Ovary (tissue), 9 donors: ENCODE measurements around the gene NIPA2. TPM values are rescaled to one million over a fixed set of nuclear protein-coding genes. Genes with fewer than 3 reads are reported as not detected.

Experiments used
- DNase-seq, 5 donors: peaks; one replicate each; pipeline ENCODE4 v3.0.0-alpha.2; 2019 to 2020
- H3K27ac ChIP-seq, 2 donors: fragments of 200-600 bp; one replicate each; pipeline versions ENCODE4 v1.5.1 to v1.8.0; 2019 to 2022
- H3K27me3 ChIP-seq: fragments of 200-600 bp; one replicate; pipeline ENCODE4 v1.8.0; 2022
- H3K36me3 ChIP-seq: fragments of 200-600 bp; sonication (generic); one replicate; pipeline ENCODE4 v1.5.1; 2019
- H3K4me1 ChIP-seq: one replicate; pipeline ENCODE4 v1.8.1; 2013; ENCODE audit warnings: mild to moderate bottlenecking, moderate library complexity; ENCODE audit not compliant: insufficient read depth
- H3K4me3 ChIP-seq: fragments of 200-600 bp; sonication (generic); one replicate; pipeline ENCODE4 v1.5.1; 2017
- H3K9me3 ChIP-seq, 2 donors: fragments of 200-600 bp in 1 of 2; sonication (generic) in 1 of 2; one replicate each; pipeline versions ENCODE4 v1.5.1 to v1.8.1; 2013 to 2019; ENCODE audit warnings: mild to moderate bottlenecking in 1 of 2, moderate library complexity in 1 of 2
- EP300 ChIP-seq: sonication (generic); formaldehyde crosslinking; IDR thresholded peaks from one replicate; pipeline ENCODE4 v1.6.1; 2017; ENCODE audit warnings: antibody characterized with exemption
- POLR2A ChIP-seq: fragments of 450-650 bp; IDR thresholded peaks from one replicate; pipeline ENCODE4 v1.6.1; 2017; ENCODE audit warnings: antibody characterized with exemption, mild to moderate bottlenecking, moderate library complexity
- WGBS, 3 donors: extraction: QIAGEN DNeasy Blood & Tissue Kit in 1 of 3; methylation state at CpG; one replicate each; pipeline versions ENCODE4 v1.1.5 to v1.1.7; 2013 to 2017; 5-methylcytosine and 5-hydroxymethylcytosine counted together
- intact Hi-C, 4 donors: fragments of 100-400 bp; cut with DNase I; formaldehyde crosslinking; loops; one replicate each; pipeline versions ENCODE4 v1.11.0 to v1.15.1; 2022 to 2023
- polyA plus RNA-seq, 2 donors: library from polyadenylated mRNA; stranded (reverse); fragments of 200-250 nt in 1 of 2; fragments of 350-450 nt in 1 of 2; fragmentation: Illumina TruSeq in 1 of 2; extraction: RNeasy Lipid Tissue Mini Kit (QIAGEN cat#74804) in 1 of 2; gene quantifications; one replicate each; pipeline ENCODE4 v1.2.3, GENCODE V29; 2013 to 2014
- total RNA-seq, 7 donors: library from RNA; depleted of rRNA in 2 of 7; stranded (reverse); fragments of >200 nt in 2 of 7; fragmentation: NEBNext Ultra II Directional in 3 of 7; extraction: Animal tissue kit (Norgen Biotek cat#: 25700) in 3 of 7; gene quantifications; one replicate each; pipeline versions ENCODE4 v1.1.0 to v1.2.4, GENCODE V29; 2016 to 2023
- TF ChIP-seq, protein P1 (sequence below), 3 donors: fragments of 450-650 bp in 2 of 3; fragments of 200-600 bp in 1 of 3; IDR thresholded peaks; one replicate each; pipeline versions ENCODE4 v1.5.1 to v1.8.0; 2016 to 2022; ENCODE audit warnings: antibody characterized with exemption in 3 of 3, mild to moderate bottlenecking in 1 of 3
- donor health status: DM: no; HTN: no; CAD: no; lungs with moderate emphysema.
- donor health status: DM: no; HTN: no; CAD: no.
- donor health status: Bipolar disorder and iron deficiency.
- donor health status: DM: yes; HTN: yes; CAD: no.
- donor health status: DM: no; HTN: no; CAD: no.
- donor health status: DM: yes; HTN: yes; CAD: no.

NIPA2 gene
- total and polyA plus RNA-seq, 9 donors = 13.9 to 44.4 (median 30.2) TPM

DNA sequence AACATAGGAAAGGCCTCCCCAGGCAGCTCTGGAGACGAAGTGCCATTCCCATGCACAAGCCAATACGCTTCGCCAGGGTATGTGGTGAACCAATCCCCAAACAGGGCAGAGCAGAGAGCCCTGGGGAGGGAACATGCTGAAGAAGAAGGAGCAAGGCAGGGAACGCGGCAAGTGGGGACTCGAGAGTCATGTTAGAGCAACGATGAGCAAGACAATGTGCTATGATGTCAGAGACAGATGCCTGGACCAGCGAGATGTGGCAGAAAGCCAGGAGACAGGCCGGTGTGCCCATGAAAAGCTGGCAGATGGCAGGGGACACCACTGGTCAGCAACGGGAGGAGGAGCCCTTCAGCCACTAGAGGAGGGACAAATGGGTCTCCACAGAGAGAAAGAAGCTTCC, 39.6 kb downstream of the NIPA2 start:
- 93 to 95% (median 94%) methylated on average over 10 of the region's 10 CpGs for WGBS, 3 donors
- no peak for DNase-seq
- Histone ChIP-seq H3K4me3 (no peak overlapping the region), H3K4me1 (no peaks in the 10 kb centered on the region), H3K36me3 (no peaks in the 10 kb centered on the region), H3K9me3 (no peaks in the 10 kb centered on the region), H3K27ac (no peak overlapping the region), H3K27me3 (no peaks in the 10 kb centered on the region)
- intact Hi-C loops = no loop called here
- TF ChIP-seq POLR2A = no peak
- TF ChIP-seq, protein P1, sequence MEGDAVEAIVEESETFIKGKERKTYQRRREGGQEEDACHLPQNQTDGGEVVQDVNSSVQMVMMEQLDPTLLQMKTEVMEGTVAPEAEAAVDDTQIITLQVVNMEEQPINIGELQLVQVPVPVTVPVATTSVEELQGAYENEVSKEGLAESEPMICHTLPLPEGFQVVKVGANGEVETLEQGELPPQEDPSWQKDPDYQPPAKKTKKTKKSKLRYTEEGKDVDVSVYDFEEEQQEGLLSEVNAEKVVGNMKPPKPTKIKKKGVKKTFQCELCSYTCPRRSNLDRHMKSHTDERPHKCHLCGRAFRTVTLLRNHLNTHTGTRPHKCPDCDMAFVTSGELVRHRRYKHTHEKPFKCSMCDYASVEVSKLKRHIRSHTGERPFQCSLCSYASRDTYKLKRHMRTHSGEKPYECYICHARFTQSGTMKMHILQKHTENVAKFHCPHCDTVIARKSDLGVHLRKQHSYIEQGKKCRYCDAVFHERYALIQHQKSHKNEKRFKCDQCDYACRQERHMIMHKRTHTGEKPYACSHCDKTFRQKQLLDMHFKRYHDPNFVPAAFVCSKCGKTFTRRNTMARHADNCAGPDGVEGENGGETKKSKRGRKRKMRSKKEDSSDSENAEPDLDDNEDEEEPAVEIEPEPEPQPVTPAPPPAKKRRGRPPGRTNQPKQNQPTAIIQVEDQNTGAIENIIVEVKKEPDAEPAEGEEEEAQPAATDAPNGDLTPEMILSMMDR (IDR thresholded peaks at IDR 0.05) = no peak
- no peak for TF ChIP-seq EP300

DNA sequence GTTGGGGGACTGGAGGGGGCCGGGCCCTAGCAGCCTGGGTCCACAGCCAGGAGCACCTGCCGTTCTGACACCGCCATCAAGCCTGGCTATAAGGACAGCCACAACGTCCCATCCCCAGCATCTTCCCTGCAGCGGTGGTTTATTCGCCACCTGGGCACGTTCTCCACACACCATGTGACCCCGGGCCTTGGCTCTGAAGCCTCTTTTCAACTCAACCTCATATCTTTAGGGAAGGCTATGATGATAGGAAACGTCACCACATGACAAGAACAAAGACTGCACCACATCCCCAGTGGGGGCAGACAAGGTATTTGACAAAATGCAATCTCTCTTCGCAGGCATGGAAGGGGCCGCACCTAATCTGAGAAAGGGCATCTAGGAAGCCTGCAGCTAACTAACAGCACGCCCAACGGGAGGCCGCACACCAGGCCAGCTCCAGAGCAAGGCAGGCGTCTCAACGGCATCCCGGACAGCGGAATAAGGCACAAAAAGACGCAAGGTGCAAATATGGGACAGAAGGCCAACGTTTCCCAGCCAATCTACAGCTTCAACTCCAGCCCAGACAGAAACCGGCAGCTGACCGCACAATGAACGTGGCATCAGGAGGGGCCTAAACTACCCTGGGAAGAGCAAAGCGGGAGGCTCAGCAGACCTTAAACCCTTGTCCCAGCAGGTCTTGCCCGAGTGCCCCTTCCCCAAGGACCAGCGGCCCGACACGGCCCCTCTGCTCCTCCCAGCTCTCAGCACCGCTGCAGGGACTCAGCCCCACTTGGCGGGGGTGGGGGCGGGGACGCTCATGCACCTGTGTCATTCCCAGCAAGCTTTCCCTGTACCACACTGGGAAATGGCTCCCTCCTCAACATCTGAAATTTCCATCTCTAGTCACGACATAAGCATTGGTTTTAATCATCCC, 41.9 kb downstream of the NIPA2 start:
- no peaks in the 10 kb centered on the region for H3K36me3 ChIP-seq

DNA sequence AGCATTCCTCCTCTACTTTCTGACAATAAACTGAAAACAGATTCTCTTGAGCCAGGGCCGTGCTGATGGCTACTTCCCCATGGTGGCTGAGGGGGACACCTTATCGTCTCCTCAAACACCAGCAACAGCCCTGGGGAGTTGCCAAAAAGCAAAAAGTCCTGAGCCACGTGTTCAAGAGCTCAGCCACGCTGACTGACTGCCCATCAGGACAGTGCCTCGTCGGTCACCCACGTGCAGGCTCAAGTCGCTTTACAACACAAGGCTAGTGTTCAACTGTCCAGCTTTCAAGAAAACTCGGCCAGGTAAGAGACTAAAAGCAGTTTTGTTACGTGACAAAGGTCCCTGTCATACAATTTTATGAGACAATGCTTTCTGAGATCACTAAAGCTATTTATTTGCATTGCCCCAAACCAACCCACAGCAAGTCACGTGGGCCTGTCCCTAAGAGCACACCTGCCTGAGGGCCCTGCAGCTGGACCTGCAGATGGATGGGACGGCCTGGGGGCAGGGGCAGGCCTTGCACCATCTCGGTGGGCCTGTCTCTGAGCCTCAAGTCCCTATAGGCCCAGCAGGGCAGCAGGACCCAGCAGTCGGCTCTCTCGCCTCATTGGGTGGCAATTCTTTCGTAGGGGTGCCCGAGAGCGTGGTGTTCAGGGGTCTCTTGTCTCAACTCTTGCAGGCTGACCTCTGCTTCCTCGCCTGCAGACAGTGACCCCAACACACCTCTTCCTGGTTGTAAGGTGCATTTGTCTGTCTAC, 42.7 kb downstream of the NIPA2 start:
- no peaks in the 10 kb centered on the region for H3K9me3 ChIP-seq
- no peaks in the 10 kb centered on the region for H3K27me3 ChIP-seq
- intact Hi-C loops = loop anchor here in 1 of 4 donors (10.0 kb wide), 1 partner anchor 64 kb away; no protein-coding TSS in a partner anchor
- no peak for DNase-seq
- H3K27ac ChIP-seq = no peak overlapping the region
- 89 to 91% (median 91%) methylated on average over 19 of the region's 19 CpGs for WGBS, 3 donors
- H3K4me1 ChIP-seq = no peaks in the 10 kb centered on the region
- no peaks in the 10 kb centered on the region for H3K36me3 ChIP-seq
- TF ChIP-seq, protein P1 (IDR thresholded peaks at IDR 0.05) = no peak
- TF ChIP-seq POLR2A (no peak), EP300 (no peak)
- no peak overlapping the region for H3K4me3 ChIP-seq

More for the DNA sequence above, 41.9 kb downstream of the NIPA2 start:
- DNase-seq = no peak
- no peaks in the 10 kb centered on the region for H3K4me1 ChIP-seq
- no peaks in the 10 kb centered on the region for H3K27me3 ChIP-seq
- WGBS, 3 donors = 88 to 93% (median 91%) methylated on average over 33 of the region's 33 CpGs
- intact Hi-C loops = loop anchor here in 1 of 4 donors (10.0 kb wide), 1 partner anchor 64 kb away; no protein-coding TSS in a partner anchor
- H3K4me3 ChIP-seq = no peak overlapping the region
- no peaks in the 10 kb centered on the region for H3K9me3 ChIP-seq
- H3K27ac ChIP-seq = no peak overlapping the region
- TF ChIP-seq, protein P1 (IDR thresholded peaks at IDR 0.05) = no peak
- no peak for TF ChIP-seq EP300
- no peak for TF ChIP-seq POLR2A

DNA sequence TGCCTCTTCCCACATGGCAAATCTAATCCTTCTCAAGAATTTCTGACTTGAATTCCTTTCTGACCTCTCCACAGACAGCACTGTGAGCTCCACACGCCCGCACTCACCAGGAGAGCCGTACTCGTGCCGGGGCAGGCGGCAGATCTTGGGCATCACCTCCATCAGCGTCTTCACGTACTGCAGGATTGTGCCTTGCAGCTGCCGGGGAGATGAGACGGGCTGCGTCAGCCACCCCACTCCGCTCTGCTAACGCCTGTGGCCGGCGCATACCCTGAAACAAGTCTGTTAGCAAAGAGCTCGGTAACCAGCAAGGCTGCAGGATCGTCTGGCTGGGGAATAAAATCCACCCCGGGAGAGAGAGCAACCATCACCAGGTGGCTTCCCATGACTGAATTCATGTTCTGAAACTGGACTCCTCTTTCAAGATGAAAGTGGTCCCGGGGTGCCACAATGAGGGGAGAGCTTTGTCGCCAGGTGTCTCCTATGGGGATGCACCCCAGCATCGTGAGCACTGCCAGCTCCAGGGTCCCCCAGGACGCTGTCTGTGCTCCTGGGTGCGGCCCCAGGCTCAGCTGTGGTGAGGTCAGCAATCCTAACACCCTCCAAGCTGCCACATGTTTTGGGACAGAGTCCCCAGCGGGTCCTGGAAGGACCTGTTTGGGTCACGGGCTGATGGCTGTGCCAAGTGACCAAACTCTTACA, 43.4 kb downstream of the NIPA2 start:
- no peaks in the 10 kb centered on the region for H3K36me3 ChIP-seq
- WGBS, 3 donors = 94% methylated on average over 25 of the region's 25 CpGs
- TF ChIP-seq, protein P1 (IDR thresholded peaks at IDR 0.05) = no peak
- TF ChIP-seq EP300 (no peak), POLR2A (no peak)
- no peaks in the 10 kb centered on the region for H3K27me3 ChIP-seq
- no peak overlapping the region for H3K27ac ChIP-seq
- DNase-seq = no peak
- H3K4me3 ChIP-seq = no peak overlapping the region
- intact Hi-C loops = loop anchor here in 1 of 4 donors (10.0 kb wide), 1 partner anchor 63 kb away; no protein-coding TSS in a partner anchor
- H3K9me3 ChIP-seq = no peaks in the 10 kb centered on the region
- no peaks in the 10 kb centered on the region for H3K4me1 ChIP-seq
